GM23338 (cell line): Measurements from ENCODE around the gene CNTN5. TPM values are rescaled to one million over a fixed set of nuclear protein-coding genes. Genes with fewer than 3 reads are reported as not detected.

ENCODE experiments used
- ATAC-seq: fragments of 200-7000 bp; cut with Tn5 transposase; 3 replicates; pipeline ENCODE4 v1.9.1; 2020
- DNase-seq: peaks from one replicate; pipeline ENCODE4 v3.0.0-alpha.2; 2015; ENCODE audit warnings: low spot score
- H2AFZ ChIP-seq: fragments of 200-600 bp; sonication (generic); 2 replicates; pipeline ENCODE4 v1.8.0; 2016; ENCODE audit warnings: antibody characterized with exemption, mild to moderate bottlenecking, moderate library complexity
- H3F3A ChIP-seq: fragments of 200-600 bp; sonication (generic); replicated peaks from 2 replicates; pipeline ENCODE4 v1.8.0; 2017; ENCODE audit warnings: antibody characterized with exemption, mixed run types, low read depth
- H3K27ac ChIP-seq: fragments of 200-600 bp; sonication (generic); 2 replicates; pipeline ENCODE4 v1.6.1; 2016; ENCODE audit warnings: low read depth
- H3K27me3 ChIP-seq: fragments of 200-600 bp; sonication (generic); 2 replicates; pipeline ENCODE4 v1.8.0; 2016; ENCODE audit warnings: mild to moderate bottlenecking, mixed run types, moderate library complexity; ENCODE audit not compliant: insufficient read depth
- H3K36me3 ChIP-seq: fragments of 200-600 bp; sonication (generic); 2 replicates; pipeline ENCODE4 v1.8.0; 2016; ENCODE audit warnings: mild to moderate bottlenecking; ENCODE audit not compliant: insufficient read depth
- H3K4me1 ChIP-seq: fragments of 200-600 bp; sonication (generic); 2 replicates; pipeline ENCODE4 v1.8.0; 2016; ENCODE audit warnings: mild to moderate bottlenecking, moderate library complexity; ENCODE audit not compliant: insufficient read depth
- H3K4me2 ChIP-seq: fragments of 200-600 bp; sonication (generic); 2 replicates; pipeline ENCODE4 v1.7.1; 2017; ENCODE audit warnings: mixed run types
- H3K4me3 ChIP-seq: fragments of 200-600 bp; sonication (generic); 2 replicates; pipeline ENCODE4 v1.6.1; 2016; ENCODE audit warnings: mixed run types
- H3K79me2 ChIP-seq: fragments of 200-600 bp; sonication (generic); replicated peaks from 2 replicates; pipeline ENCODE4 v1.8.0; 2017; ENCODE audit warnings: mild to moderate bottlenecking; ENCODE audit not compliant: insufficient read depth
- H3K9me2 ChIP-seq: fragments of 200-600 bp; sonication (generic); 2 replicates; pipeline ENCODE4 v1.8.0; 2017; ENCODE audit not compliant: insufficient read depth
- H4K20me1 ChIP-seq: fragments of 200-600 bp; sonication (generic); replicated peaks from 2 replicates; pipeline ENCODE4 v1.8.0; 2017; ENCODE audit warnings: mild to moderate bottlenecking; ENCODE audit not compliant: insufficient read depth
- H3K27ac Mint-ChIP-seq: 2 replicates; pipeline ENCODE4 v1.8.0; 2020; ENCODE audit warnings: inconsistent platforms, mild to moderate bottlenecking, moderate library complexity, mixed read lengths
- H3K27me3 Mint-ChIP-seq: 3 replicates; pipeline ENCODE4 v1.8.0; 2022; ENCODE audit warnings: low read depth, mild to moderate bottlenecking, moderate library complexity, mixed read lengths, inconsistent platforms; ENCODE audit not compliant: insufficient read depth, poor library complexity
- H3K36me3 Mint-ChIP-seq: 3 replicates; pipeline ENCODE4 v1.8.0; 2021; ENCODE audit warnings: low read depth, mild to moderate bottlenecking, inconsistent platforms, moderate library complexity, mixed read lengths
- H3K4me1 Mint-ChIP-seq: 3 replicates; pipeline ENCODE4 v1.8.0; 2020; ENCODE audit warnings: mild to moderate bottlenecking, inconsistent platforms, mixed read lengths
- H3K4me3 Mint-ChIP-seq: 3 replicates; pipeline ENCODE4 v1.8.0; 2021; ENCODE audit warnings: moderate library complexity, mild to moderate bottlenecking, inconsistent platforms, mixed read lengths
- H3K9me3 Mint-ChIP-seq: 3 replicates; pipeline ENCODE4 v1.8.0; 2020; ENCODE audit warnings: moderate library complexity, mild to moderate bottlenecking, inconsistent platforms, mixed read lengths
- CREB1 ChIP-seq: fragments of 250-450 bp; sonication (Bioruptor Pico); IDR thresholded peaks from 2 replicates; pipeline ENCODE4 v1.5.0; 2020; ENCODE audit warnings: low read depth, mild to moderate bottlenecking, moderate library complexity
- CTCF ChIP-seq, 2 experiments: fragments of 200-600 bp in 1 of 2; sonication (generic) in 1 of 2; conservative IDR thresholded peaks; 2 replicates each; pipeline versions ENCODE4 v1.5.1 to v1.6.1; 2016 to 2017; ENCODE audit warnings: antibody characterized with exemption in 2 of 2, low read depth in 2 of 2, mild to moderate bottlenecking in 2 of 2, moderate library complexity in 1 of 2
- EZH2 ChIP-seq: fragments of 200-600 bp; sonication (generic); IDR thresholded peaks from one replicate; pipeline ENCODE4 v1.8.0; 2017; ENCODE audit warnings: antibody characterized with exemption, mild to moderate bottlenecking, low read depth; ENCODE audit not compliant: unreplicated experiment
- EZH2phosphoT487 ChIP-seq: fragments of 200-600 bp; sonication (generic); IDR thresholded peaks from one replicate; pipeline ENCODE4 v1.8.1; 2018; ENCODE audit warnings: antibody characterized with exemption; ENCODE audit not compliant: unreplicated experiment
- NANOG ChIP-seq: IDR thresholded peaks from 2 replicates; pipeline ENCODE4 v1.6.1; 2016; ENCODE audit warnings: antibody characterized with exemption, borderline replicate concordance
- POLR2AphosphoS5 ChIP-seq: IDR thresholded peaks from 2 replicates; pipeline ENCODE4 v1.6.1; 2016; ENCODE audit warnings: antibody characterized with exemption, low read depth
- ZNF114 ChIP-seq: fragments of 250-450 bp; sonication (Bioruptor Pico); IDR thresholded peaks from 2 replicates; pipeline ENCODE4 v1.5.0; 2020; ENCODE audit warnings: mild to moderate bottlenecking, moderate library complexity
- ZNF331 ChIP-seq: fragments of 250-450 bp; sonication (Bioruptor Pico); IDR thresholded peaks from 2 replicates; pipeline ENCODE4 v1.5.0; 2020; ENCODE audit warnings: low read depth, mild to moderate bottlenecking, moderate library complexity
- polyA plus RNA-seq: library from polyadenylated mRNA; unstranded; fragments of >200 nt; fragmentation: Nextera tagmentation; extraction: Ambion mirVana; gene quantifications from 2 replicates; pipeline ENCODE4 v1.2.1, GENCODE V29; 2016
- total RNA-seq: library from RNA; depleted of rRNA; stranded (reverse); fragments of >200 nt; shearing (Covaris generic); gene quantifications from 2 replicates; pipeline ENCODE4 v1.2.3, GENCODE V29; 2014

The CNTN5 gene
- total and polyA plus RNA-seq, 2 experiments from 2014 or later = not detected

GRCh38 chr11:99333621-99334020, 312.9 kb downstream of the CNTN5 start (continued):
- TF ChIP-seq EZH2phosphoT487 = no peak
- no peak for TF ChIP-seq NANOG
- TF ChIP-seq CREB1 (CRISPR knock-in tag) = no peak
- no peak for TF ChIP-seq POLR2AphosphoS5

- no peak overlapping the region for H2AFZ ChIP-seq
- H3K27me3 Mint-ChIP-seq = no peaks in the 10 kb centered on the region
- no peak for ATAC-seq
These were observed 322.4 kb downstream of the CNTN5 start for GRCh38 chr11:99343117-99343516.

GRCh38 chr11:99349151-99349673, 328.5 kb downstream of the CNTN5 start:
- Mint-ChIP-seq H3K4me1 (no peaks in the 10 kb centered on the region), H3K27me3 (no peaks in the 10 kb centered on the region), H3K9me3 (no peaks in the 10 kb centered on the region), H3K4me3 (no peak overlapping the region), H3K36me3 (no peaks in the 10 kb centered on the region), H3K27ac (no peak overlapping the region)
- DNase-seq (no peak), ATAC-seq (no peak)
- H3F3A ChIP-seq = no peaks in the 10 kb centered on the region
- no peak overlapping the region for H3K27ac ChIP-seq
- H3K9me2 ChIP-seq = no peaks in the 10 kb centered on the region
- H3K27me3 ChIP-seq = no peaks in the 10 kb centered on the region
- no peaks in the 10 kb centered on the region for H4K20me1 ChIP-seq
- no peaks in the 10 kb centered on the region for H3K79me2 ChIP-seq
- H3K4me2 ChIP-seq = no peak overlapping the region
- H3K4me3 ChIP-seq = no peak overlapping the region
- H3K4me1 ChIP-seq = no peaks in the 10 kb centered on the region
- no peaks in the 10 kb centered on the region for H3K36me3 ChIP-seq
- H2AFZ ChIP-seq = no peak overlapping the region
- TF ChIP-seq CTCF (conservative IDR thresholded peaks at IDR 0.05; ENCODE audit: low read depth in 2 of 2) (no peak), ZNF114 (CRISPR knock-in tag) (no peak), ZNF331 (CRISPR knock-in tag) (no peak)

More at GRCh38 chr11:99343117-99343516, 322.4 kb downstream of the CNTN5 start:
- Mint-ChIP-seq H3K9me3 (peaks cover 1% of the 10 kb centered on the region; the same call in 1 of the 3 replicates), H3K4me3 (no peak overlapping the region), H3K27ac (no peak overlapping the region), H3K36me3 (no peaks in the 10 kb centered on the region; the same call in 2 of the 3 replicates), H3K4me1 (peaks cover 6% of the 10 kb centered on the region; the same call in 1 of the 3 replicates)
- Histone ChIP-seq H3K9me2 (no peaks in the 10 kb centered on the region), H3F3A (no peaks in the 10 kb centered on the region), H3K27ac (no peak overlapping the region), H3K4me2 (no peak overlapping the region), H3K36me3 (no peaks in the 10 kb centered on the region), H3K4me1 (no peaks in the 10 kb centered on the region), H3K4me3 (no peak overlapping the region), H3K79me2 (no peaks in the 10 kb centered on the region), H3K27me3 (no peaks in the 10 kb centered on the region), H4K20me1 (no peaks in the 10 kb centered on the region)
- DNase-seq = no peak
- TF ChIP-seq ZNF331 (CRISPR knock-in tag) (no peak), CREB1 (CRISPR knock-in tag) (no peak), CTCF (conservative IDR thresholded peaks at IDR 0.05; ENCODE audit: low read depth in 2 of 2) (no peak), EZH2 (no peak)
